SKM-1 (cell line): ENCODE results near the gene STYK1.

ENCODE experiments used
- DNase-seq: peaks from one replicate; lab custom pipeline; 2025; ENCODE audit not compliant: unreplicated experiment; lab: John Stamatoyannopoulos, UW

STYK1 gene

GRCh38 chr12:10673659-10674384, at the start of gene STYK1:
TSS of gene STYK1 (minus strand) at chr12:10674052. CDS start at chr12:10634618, 39,434 bp downstream.
- DNase-seq = peak; percentile 9

- no peak for DNase-seq
Measured at GRCh38 chr12:10722905-10723746, 49.3 kb upstream of the STYK1 start, which contains the start of gene YBX3. TSS of gene YBX3 (minus strand) at chr12:10723323. CDS start at chr12:10723111, 212 bp downstream.

- no peak for DNase-seq
Measured at GRCh38 chr12:10722502-10722904, 48.7 kb upstream of the STYK1 start.

DNA sequence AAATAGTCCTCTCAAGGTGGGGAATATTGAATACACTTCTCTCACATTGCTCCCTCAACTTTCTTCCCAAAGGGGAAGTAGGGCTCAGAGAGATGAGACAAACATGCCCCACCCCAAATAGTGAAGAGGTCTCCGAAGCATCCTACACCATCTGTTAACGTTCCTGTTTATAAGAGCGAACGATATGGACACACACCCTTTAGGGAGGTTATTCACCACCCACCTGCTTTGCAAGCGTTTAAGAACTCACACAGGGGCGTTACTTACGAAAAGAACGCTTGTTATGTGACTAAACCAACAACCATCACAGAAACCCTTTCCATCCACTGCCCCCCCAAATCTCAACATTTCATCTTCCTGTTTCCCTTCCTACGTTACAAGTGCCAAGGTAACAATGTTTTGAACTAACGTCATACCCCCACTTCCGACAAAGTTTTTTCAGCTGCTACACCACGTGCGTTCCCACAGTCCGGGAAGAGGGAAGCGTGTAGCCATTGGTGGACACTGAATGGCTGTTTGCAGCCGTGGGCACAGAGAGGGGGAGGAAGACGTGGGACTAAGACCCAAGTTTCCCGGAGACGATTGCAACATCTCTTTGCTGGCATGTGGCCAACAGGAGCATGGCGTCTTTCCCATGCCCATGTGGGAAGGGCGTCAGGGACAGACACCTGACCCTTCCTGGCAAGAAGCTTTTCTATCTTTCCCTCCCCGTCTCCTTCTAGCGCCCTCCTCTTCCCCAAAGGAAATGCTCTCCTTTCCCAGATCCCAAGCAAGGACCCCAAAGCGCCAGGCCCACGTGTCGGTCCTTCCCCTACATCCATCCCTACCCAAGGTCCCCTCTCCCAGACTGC, 48.0 kb upstream of the STYK1 start:
- peak; percentile 4 for DNase-seq

DNA sequence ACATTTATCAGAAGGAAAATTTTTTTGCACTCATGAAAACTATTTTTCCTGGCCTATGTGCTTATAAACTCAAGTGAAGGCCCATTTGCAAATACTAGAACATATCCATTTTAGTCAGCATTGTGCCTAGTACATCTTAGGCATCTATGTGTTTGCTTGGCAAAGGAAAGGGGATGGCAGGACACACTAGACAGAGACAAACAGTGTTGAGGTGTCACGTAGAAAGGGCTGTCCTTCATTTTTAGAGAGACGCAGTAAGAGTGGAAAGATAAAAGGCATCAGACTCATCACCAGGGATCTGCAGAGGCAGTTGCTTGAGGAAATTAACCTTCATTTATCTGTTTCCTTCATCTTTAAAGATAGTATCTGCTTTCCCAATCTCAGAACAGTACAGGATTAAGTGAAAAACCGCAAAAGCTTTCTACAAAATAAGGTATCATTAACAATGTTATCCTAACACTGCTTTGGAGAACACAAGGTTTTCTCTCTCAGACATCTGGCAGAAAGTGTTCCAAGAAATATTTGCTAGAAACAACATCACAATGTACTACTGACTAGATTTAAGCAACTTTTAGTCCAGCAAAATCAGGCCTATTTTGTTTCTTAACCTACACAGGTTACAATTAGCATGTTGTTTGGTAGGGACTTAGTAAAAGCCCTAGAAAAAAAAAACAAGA, 47.3 kb upstream of the STYK1 start:
- no peak for DNase-seq

DNA sequence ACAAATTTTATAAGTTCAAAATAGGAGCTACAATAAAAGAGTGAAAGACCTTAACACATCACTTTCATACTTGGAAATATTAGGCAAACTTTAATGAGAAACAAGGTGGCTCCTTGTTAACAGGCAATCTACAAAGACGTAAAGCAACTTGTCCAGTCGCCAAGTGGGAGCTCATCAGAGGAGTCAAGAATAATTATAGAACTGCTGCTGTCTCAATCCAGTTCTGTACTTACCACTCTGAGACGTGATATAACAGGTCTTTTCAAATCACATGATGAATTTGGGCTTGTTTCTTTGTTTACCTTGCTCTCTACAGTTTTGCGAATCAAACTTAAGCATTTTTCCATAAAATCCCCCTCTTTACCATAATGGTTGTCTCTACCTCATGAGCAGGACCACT, 45.6 kb upstream of the STYK1 start:
- no peak for DNase-seq

- DNase-seq = no peak
Measured at GRCh38 chr12:10718279-10718821, 44.5 kb upstream of the STYK1 start.

GRCh38 chr12:10717410-10717809, 43.6 kb upstream of the STYK1 start:
- no peak for DNase-seq

GRCh38 chr12:10716704-10717315, 43.0 kb upstream of the STYK1 start:
- no peak for DNase-seq

GRCh38 chr12:10716277-10716676, 42.4 kb upstream of the STYK1 start:
- DNase-seq = no peak

- DNase-seq = no peak
Measured at GRCh38 chr12:10715491-10715890, 41.6 kb upstream of the STYK1 start.

DNA sequence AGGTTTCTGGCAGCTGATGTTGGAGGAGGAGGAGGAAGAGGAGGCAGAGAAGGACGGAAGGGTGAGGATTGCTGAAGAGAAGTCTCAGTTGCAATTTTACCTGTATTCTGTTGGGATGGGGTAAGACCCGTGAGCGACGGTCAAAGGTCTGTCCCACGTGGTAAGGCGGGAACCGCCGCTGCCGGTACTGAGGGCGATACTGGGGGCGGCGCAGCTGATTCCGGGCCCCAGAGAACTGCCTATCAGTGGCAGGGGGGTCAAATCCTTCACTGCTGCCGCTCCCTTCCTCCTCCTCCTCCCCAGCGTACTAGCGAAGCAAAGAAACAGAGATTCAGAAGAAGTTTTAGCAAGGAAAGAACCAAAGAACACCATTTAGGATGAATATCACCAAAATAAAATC, 36.0 kb upstream of the STYK1 start:
- DNase-seq = no peak

DNA sequence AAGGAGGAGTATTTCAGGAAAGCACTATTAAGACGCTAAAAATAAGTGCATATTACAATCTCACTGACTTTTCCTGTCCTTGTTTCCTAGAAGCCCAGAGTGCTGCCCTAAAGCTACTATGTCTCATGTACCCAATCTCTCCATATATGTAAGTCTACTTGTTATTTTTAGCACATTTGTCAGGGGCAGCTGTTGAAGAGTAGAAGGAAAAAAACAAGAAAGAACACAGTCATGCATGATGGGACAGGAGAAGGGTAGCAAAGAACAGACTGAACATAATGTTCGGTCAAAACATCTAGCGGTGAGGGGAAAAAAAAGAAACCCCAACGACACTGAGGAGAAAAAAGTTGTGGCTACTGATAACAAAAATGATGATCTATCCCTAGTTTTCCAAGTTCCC, 35.0 kb upstream of the STYK1 start:
- no peak for DNase-seq

DNA sequence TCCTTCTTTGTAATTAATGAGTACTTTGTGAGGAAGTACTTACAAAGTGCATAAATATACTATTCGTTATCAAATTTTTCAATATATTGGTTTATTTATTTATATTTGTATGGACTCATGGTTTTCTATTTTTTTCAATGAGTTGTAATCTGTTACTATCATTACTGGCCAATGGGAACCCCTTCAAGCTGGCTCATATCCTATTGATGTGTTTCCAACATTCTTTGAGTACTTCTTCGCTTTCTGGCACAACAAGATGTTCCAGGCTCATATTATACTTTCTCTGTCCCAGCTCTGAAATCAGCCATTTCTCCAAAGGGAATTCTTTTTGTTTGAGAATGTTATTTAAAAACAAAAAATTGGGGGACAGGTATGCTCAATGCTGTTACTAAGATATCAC, 31.8 kb upstream of the STYK1 start:
- no peak for DNase-seq

DNA sequence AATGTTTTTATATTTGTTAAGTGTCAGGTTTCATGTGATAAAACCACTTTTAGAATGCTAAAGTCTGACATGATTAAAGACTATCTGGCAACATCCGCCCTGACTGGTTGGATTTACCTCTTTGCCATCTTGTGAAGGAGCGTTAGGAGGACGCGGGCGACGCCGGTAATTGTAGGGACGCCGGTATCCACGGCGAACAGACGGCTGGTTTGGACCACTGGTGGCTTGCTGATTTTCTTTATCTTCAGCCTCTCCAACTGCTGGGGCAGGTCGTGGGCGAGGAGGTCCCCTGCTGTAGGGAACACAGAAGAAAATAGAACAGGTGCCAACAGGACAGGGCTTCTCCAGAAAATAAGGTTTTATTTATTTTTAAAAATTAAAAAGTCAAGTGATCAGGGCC, 28.0 kb upstream of the STYK1 start:
- no peak for DNase-seq

DNA sequence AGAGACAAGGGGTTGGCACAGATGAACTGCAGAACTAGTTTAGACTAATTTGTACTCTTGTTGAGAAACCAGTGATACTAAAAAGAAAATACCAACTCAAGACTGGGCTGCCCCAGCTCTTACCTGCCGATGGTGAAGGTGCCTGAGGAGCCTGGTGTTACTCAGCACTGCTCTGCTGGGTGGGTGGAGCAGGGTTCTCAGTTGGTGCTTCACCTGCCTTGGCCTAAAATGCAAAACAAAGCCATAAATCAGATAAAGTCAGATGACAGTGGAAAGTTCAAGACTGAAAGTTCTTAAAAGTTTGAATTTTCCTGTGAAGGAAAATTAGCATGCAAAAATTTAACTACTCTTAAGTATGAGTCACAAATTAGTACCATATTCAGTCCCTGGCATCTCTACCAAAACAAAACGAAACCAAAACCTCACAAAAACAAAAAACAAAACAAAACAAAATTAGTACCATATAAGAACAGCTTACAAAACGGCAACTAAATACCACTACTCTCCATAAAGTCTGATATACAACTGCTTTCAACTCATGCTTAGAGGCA, 27.4 kb upstream of the STYK1 start:
- no peak for DNase-seq

- DNase-seq = no peak
Measured at GRCh38 chr12:10700581-10700980, 26.7 kb upstream of the STYK1 start.

- no peak for DNase-seq
Measured at GRCh38 chr12:10697862-10698261, 24.0 kb upstream of the STYK1 start.

DNA sequence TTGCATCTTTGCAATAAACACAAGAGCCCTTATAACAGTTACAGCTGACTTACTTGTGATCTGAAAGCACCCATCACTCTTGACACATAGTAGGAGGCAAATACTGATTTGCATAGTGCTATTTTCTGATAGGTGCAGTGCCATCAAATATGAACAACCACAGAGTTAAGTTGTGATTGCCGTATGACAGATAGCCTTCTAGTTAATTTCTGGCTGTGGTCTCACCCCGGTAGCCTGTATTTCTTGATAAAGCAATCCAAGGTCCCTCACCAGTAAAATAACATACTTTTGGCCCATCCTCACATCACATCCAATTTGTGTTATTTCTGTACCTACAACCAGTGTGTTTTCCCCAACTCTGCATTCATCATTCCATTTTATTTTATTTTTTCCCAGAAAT, 23.3 kb upstream of the STYK1 start:
- no peak for DNase-seq

DNA sequence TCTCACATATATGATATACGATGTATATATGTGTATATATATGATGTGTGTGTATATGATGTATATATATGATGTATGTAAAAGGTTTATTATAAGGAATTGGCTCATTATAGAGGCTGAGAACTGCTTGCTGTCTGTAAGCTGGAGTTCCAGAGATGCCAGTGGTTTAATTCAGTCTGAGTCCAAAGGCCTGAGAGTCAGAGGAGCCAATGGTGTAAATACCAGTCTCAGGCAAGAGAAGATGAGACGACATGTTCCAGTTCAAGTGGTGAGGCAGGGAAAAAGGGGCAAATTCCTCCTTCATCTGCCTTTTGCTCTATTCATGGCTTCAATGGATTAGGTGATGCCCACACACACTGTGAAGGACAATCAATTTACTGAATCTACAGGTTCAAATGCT, 17.1 kb upstream of the STYK1 start:
- no peak for DNase-seq
